C4-2B (cell line): ENCODE data around the gene CCDC83.

Source experiments
- ZFX ChIP-seq: fragments of 450-650 bp; IDR thresholded peaks from 2 replicates; pipeline ENCODE4 v1.6.1; 2017
- TF ChIP-seq, protein P1 (sequence below): fragments of 450-650 bp; conservative IDR thresholded peaks from 2 replicates; pipeline ENCODE4 v1.5.1; 2017; ENCODE audit warnings: mild to moderate bottlenecking

DNA sequence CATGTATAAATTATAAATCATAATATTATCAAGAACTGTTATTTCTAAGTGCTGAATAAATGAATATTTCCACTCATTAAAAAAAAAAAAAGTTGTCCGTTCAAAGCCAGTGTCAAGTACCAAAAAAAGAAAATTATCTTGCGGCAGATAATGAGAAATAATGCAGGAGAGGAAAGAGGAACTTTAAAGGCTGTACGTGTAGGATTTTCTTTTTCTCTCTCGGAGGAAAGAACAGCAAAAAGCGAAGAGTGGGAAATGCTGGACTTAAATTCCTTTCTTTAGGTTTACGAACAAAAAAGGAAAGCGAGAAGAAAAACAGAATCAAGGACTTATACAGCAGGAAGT is 999 bp upstream of the CCDC83 start:
- TF ChIP-seq, protein P1, sequence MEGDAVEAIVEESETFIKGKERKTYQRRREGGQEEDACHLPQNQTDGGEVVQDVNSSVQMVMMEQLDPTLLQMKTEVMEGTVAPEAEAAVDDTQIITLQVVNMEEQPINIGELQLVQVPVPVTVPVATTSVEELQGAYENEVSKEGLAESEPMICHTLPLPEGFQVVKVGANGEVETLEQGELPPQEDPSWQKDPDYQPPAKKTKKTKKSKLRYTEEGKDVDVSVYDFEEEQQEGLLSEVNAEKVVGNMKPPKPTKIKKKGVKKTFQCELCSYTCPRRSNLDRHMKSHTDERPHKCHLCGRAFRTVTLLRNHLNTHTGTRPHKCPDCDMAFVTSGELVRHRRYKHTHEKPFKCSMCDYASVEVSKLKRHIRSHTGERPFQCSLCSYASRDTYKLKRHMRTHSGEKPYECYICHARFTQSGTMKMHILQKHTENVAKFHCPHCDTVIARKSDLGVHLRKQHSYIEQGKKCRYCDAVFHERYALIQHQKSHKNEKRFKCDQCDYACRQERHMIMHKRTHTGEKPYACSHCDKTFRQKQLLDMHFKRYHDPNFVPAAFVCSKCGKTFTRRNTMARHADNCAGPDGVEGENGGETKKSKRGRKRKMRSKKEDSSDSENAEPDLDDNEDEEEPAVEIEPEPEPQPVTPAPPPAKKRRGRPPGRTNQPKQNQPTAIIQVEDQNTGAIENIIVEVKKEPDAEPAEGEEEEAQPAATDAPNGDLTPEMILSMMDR, result no peak
- TF ChIP-seq ZFX, result no peak
